HL-60/S4 treated with retinoic acid at 250 ng/mL for 4 days and 3 days (cell line): ENCODE results near the gene CLEC3B.
"Not testable (repeated sequence)": the region's sequence is repeated elsewhere in the genome, so short reads cannot be mapped to it uniquely, and the experiment has no call there.

Experiments used
- in situ Hi-C: fragments of 300-500 bp; cut with MboI; formaldehyde crosslinking; loops from 2 replicates; pipeline ENCODE4 v1.7.0; 2022; ENCODE audit warnings: low sequenced_read_pairs

Gene CLEC3B

DNA sequence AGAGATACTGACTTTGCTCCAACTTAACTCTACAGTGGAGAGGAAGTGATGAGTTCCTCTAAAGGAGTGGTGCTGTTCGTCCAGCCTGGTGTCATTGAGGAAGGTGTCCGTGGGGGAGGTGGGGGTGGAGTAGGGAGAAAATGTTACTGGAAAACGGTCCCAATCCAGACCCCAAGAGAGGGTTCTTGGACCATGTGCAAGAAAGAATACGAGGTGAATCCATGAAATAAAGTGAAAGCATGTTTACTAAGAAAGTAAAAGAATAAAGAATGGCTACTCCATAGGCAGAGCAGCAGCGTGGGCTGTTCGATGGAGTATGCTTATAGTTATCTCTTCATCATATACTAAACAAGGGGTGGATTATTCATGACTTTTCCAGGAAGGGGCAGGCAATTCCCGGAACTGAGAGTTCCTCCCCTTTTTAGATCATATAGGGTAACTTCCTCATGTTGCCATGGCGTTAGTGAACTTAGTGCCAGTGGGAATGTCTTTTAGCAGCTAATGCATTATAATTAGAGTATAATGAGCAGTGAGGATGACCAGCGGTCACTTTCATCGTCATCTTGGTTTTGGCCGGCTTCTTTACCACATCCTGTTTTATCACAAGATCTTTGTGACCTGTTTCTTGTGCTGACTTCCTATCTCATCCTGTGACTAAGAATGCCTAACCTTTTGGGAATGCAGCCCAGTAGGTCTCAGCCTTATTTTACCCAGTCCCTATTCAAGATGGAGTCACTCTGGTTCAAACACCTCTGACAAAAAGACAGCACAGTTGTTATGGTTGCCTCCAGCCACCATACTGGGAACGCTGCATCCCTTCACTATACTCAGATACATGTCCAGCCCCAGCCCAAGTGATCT, 38.6 kb downstream of the CLEC3B start:
- in situ Hi-C loops, result no loop called here

DNA sequence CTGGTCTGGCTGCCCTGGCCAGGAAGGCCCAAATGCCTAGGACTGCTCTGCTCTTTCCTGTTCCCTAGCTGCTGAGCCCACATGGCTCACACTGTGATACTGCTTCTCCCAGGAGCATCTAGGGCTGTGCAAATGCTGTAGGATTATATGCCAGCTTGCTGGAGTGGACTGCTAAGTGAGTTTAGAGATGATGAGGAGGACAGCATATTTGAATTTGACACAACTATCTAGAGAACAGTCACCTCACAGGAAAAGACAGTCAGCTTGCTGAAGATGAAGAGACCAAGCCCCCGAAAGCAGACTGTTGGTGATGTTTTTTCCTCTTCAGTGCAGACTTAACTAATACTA, 39.2 kb downstream of the CLEC3B start:
- in situ Hi-C loops, result no loop called here

DNA sequence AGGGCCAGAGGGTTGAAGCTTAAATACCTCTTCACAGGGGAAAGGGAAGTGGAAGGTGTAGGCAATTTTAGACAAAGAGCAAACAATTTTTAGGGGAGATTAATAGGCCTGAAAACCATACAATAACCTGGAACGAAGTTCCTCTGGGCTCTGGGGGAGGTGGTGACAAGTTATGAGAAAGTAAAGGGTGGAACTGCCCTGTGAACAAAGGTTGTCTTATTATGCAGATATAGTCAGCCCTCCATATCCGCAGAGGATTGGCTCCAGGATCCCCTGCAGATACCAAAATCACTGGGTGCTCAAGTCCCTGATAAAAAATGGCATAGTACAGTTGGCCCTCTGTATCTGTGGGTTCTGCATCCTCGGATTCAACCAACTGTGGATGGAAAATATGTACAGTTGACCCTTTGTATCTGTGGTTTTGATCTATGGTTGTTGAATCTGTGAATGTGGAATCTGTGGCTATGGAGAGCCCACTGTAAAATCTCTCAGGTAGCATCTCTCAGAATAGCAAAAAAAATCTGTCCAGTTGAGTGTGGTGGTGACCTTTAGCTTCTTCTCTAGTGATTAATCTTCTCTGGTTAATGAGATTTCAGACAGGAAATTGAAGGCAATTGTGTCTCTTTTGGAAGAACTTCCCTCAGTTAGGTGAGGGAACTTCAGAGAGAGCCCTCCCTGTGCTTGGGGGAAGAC, 40.2 kb downstream of the CLEC3B start:
- in situ Hi-C loops, result no loop called here

DNA sequence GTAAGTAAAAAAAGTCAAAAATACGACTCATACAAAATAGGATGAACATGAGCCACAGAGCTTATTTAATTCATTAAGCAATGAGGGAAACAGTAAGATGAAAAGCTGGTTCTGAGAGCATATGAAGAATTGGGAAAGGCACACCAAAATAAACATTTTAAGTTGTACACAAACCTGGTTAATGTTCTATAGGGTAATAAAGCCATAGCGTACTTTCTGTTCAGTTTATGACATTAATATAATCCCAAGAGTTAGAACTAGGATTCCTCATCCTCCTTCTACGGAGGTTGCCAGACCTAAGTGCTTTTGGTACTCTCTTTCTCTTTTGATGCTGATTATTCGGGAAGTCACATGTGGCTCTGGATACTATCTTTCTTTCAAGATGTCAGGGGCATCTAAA, 41.4 kb downstream of the CLEC3B start:
- in situ Hi-C loops, result no loop called here

DNA sequence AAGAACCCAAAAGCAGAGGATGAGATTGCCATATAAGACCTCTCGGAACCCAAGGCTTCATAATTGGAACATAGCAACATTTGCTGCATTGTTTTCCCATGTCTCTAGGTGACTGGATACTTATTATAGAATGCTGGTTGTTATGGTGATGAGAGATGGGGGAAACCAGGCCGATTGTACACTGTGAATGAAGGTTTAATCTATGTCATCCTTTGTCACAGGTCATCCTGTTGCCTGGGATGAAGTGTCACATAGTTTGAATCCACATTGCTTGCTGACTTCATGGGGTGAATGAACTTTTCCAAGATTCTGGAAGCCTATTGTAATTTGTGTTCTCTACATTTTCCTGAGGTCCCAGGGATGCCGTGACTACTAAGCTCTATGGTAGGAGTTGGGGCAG, 41.8 kb downstream of the CLEC3B start:
- in situ Hi-C loops, result no loop called here

DNA sequence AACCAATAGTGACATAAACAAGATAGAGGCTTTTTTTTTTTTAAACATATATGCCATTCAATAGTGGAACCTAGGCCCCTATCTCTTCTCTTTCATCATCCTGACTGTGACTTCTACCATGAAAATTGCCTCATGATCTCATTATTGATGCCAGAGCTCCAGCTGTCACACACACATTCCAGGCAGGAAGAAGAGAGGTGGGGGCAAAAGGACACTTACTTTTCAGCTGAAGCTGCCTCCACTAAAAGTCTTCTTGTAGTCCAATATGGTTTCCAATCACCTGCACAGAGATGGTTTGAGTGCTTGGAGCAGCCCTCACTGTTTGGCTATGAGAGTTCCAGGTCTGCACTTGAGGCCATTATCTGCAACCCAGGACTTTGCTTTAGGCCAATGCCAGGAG, 45.0 kb downstream of the CLEC3B start:
- in situ Hi-C loops, result no loop called here

DNA sequence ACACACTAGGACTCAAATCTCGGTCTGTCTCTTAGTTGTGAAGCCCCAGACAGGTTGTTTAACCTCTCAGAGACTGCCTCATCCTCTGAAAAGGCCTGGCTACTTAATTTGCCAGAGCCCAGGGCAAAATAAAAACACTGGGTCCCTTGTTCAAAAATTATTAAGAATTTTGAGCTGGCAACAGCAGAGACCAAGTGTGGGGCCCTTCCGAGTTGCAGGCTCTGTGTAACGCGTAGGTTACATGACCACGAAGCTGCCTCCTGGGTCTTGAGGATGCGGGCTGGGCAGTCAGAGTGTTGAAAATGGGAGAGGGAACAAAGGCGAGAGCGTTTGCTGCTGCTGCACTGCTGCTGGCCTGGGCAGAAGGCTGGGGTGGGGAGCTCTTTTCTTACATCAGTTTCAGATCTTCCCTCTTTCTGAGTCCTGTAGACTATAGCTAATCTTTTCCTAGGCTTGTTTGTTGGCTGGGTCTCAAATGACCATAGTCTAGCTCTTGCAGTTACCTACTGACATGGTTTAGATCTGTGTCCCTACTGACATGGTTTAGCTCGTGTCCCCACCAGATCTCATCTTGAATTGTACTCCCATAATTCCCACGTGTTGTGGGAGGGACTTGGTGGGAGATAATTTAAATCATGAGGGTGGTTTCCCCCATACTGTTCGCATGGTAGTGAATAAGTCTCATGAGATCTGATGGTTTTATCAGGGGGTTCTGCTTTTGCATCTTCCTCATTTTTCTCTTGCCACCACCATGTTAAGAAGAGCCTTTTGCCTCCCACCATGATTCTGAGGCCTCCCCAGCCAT, 49.9 kb downstream of the CLEC3B start:
- in situ Hi-C loops, result no loop called here

DNA sequence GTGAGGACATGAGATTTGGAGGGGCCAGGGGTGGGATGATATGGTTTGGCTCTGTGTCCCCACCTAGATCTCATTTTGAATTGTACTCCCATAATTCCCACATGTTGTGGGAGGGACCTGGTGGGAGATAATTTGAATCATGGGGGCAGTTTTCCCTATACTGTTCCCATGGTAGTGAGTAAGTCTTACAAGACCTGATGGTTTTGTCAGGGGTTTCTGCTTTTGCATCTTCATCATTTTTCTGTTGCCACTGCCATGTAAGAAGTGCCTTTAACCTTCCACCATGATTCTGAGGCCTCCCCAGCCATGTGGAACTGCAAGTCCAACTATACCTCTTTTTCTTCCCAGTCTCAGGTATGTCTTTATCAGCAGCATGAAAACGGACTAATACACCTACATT, 52.2 kb downstream of the CLEC3B start:
- in situ Hi-C loops, result not testable (repeated sequence)

DNA sequence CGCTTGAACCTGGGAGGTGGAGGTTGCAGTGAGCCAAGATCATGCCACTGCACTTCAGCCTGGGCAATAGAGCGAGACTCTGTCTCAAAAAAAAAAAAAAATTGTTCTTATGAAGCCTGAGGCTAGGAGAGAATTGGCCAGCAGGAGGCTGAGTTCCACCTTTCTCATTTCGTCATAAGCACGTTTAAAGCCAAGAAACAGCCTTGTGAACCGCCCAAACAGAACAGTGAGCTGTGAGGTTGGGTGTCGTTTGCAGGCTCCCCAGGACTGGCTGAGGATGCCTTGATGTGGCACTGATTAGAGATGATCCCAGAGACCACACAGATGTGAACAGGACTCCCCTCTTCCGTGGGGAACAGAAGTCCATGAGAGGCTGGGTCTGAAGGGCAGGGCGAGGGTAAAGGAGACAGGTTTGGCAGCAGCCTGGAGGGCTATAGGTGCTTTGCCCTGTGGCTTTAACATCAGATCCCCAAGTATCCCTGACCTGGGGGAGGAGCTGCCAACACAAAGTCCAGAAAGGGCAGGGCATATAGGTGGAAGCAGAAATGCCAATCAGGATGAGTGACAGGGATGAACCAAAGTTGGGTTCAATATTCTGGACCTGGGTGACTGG, 52.9 kb downstream of the CLEC3B start:
- in situ Hi-C loops, result no loop called here

DNA sequence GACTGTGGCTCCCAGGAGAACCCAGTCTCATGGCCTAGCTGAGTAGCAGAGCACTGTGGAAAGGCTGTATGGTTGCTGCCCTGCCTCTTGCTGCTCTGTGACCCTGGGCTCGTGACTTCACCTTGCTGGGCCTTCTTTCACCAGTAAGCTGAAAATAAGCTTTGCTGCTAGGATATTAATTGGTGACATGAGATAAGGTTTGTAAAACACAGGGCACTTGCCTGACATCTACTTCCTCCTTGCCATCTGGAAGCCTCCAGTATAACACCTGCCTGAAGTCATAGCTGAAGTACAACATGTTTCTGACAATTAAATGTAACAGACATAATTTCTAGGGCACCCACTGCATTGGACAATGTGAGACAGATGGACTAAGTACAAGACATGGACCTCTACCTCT, 53.6 kb downstream of the CLEC3B start:
- in situ Hi-C loops, result no loop called here

DNA sequence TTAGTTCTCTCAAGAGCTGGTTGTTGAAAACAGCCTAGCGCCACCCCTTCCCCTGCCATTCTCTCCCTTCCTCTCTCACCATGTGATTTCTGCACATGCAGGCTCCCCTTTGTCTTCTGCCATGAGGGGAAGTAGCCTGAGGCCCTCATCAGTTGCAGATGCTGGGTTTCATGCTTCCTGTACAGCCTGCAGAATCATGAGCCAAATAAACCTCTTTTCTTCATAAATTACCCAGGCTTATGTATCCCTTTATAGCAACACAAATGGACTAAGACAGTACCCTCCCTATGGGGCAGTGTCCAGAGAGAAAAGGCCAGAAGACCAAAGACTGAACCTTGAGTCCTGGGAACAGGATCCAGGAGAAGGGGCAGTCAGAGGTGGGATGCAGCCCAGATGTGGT, 54.7 kb downstream of the CLEC3B start:
- in situ Hi-C loops, result no loop called here

DNA sequence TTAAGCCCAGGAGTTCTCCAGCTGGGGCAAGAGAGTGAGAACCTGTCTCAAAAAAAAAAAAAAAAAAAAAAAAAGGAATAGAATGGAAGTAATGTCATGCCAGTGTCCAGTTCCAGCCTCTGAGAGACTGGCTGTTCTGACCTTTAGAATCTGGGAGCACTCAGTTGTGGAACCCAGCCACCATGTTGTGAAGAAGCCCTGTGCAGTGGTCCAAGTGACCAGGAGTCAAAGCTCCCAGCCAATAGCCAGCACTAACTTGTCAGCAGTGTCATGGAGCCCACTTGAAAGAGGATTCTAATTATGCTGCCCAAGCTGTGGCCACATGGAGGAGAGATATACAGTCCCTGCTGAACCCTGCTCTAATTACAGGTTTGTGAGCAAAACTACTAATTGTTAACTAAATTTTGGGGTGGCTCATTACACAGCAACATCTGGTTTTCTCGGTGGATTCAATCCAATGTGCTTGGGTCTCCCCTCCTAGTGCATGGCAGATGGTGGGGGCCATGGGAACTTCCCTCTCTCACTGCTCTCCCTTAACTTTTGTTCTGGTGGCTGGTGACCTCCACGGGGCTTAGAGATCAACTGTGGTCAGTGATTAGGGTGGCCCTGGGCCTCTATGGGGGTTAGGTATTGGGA, 55.5 kb downstream of the CLEC3B start:
- in situ Hi-C loops, result no loop called here

DNA sequence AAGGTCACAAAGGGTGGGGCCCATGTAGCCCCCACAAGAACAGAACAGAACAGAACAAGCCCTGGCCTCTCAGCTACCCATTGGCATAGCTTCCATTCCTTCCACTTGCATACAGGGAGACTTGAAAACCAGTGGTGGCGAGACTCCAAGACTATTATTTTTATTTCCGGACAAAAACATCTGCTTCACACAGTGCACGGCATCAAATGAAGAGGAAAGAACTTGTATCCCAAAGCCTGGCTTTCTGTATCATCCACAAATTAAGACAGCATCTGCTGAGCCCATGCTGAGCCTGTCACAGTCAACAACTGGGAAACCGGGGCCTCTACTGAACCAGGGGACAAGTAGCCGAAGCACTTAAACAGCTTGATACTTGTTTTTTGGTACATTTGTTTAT, 56.0 kb downstream of the CLEC3B start:
- in situ Hi-C loops, result no loop called here

DNA sequence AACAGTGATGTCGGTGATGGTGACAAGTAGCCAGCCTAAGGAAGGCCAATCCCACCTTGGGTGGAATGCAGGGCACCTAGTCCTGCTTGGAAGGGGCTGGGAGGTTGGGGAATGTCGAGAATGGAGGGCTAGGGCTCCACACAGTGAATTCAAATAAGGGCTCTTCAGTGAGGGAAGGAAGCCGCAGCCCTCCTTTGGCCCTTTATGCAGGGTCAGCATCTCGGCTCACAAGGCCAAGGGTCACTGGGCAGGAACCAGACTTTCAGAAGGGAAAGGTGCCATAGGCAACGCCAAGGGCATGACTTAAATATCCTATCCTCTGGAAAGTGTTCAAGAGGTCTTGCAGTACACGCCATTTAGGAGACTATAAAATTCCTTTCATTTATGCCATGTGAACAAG, 56.9 kb downstream of the CLEC3B start:
- in situ Hi-C loops, result no loop called here

DNA sequence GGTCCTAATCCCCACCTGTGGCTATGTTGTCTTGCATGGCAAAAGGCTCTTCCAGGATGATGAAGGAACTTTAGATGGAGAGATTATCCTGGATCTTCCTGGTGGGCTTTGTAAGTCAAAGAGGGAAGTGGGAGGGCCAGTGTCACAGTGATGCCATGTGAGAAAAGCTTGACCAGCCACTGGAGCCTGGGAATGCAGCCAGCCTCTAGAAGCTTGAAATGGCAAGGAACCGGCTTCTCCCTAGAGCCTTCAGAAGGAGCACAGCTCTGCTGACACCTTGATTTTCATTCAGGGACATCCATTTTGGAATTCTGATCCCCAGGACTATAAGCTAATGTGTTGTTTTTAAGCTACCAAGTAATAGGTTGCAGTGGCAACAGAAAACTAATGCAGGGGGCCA, 58.3 kb downstream of the CLEC3B start:
- in situ Hi-C loops, result no loop called here

DNA sequence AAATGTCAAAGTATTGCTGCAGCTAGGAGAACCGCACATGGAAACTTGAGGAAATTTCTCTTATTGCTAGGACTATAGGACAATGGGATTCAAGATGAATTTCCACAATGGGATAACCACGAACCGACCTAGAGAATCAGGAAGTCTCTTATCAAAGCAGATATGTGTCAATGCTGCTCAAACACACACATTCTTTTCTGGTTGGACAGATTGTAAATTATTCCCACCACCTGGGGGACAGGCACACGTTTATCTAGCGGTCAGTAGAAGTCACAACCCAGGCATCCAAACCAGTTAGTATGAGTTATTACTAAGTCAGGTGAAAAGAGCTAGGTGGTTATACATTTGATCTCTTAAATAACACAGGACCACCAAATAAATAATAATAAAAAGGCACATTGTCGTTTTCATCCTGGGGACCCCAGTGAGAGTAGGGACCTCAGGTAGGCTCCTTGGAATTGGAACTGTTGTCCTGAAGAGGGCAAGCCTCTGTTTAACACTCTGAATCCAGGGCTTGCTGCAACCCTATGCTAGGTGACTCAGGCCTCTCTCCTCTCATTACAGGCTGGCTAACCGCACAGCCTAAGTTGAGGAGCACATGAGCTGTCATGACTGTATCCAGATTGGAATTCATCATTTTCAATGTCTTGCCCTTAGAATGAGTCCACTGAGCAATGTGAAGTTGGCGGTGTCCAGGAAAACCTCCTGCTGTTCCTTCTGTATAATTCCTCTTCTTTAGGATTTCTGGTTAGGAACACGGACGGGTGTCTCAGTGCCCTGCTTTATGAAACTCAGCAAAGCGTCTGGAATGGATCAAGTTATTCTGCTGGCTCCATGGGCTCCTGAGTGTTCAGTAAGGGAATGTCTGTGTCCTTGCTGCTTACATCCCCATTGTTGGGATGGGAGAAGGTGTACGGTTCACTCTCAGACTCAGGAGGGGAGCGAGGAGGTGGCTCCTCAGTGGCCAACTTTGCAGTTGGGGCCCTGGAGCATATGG, 59.0 kb downstream of the CLEC3B start:
- in situ Hi-C loops, result no loop called here
